Activated CD8-positive, alpha-beta T cell treated with anti-CD3 and anti-CD28 coated beads, Interleukin-2, amount 10 ng/mL, durations not matched to agents 7 days and 5 days (primary cell): ENCODE results near the gene ABLIM2. TPM values are rescaled to one million over a fixed set of nuclear protein-coding genes. Genes with fewer than 3 reads are reported as not detected.

Experiments used
- ATAC-seq: fragments of 150-1000 bp; cut with Tn5 transposase; one replicate; pipeline ENCODE4 v1.10.0; 2021; ENCODE audit warnings: moderate library complexity
- CTCF ChIA-PET: fragments of 350-600 bp; sonication (Branson Sonifier 250); formaldehyde crosslinking; loops from one replicate; lab custom pipeline; 2021; ENCODE audit warnings: antibody characterized with exemption; lab: Charles Lee
- POLR2A ChIA-PET: fragments of 350-600 bp; sonication (Branson Sonifier 250); formaldehyde crosslinking; loops from one replicate; lab custom pipeline; 2021; ENCODE audit warnings: antibody characterized with exemption; lab: Charles Lee
- DNase-seq: peaks from one replicate; pipeline ENCODE4 v3.0.0-alpha.2; 2020
- H3K27ac Mint-ChIP-seq: one replicate; pipeline ENCODE4 v1.8.0; 2021; ENCODE audit warnings: mild to moderate bottlenecking, mixed read lengths
- H3K27me3 Mint-ChIP-seq: one replicate; pipeline ENCODE4 v1.8.0; 2021; ENCODE audit warnings: low read depth, mixed read lengths
- H3K36me3 Mint-ChIP-seq: one replicate; pipeline ENCODE4 v1.8.0; 2021; ENCODE audit warnings: low read depth, mixed read lengths
- H3K4me1 Mint-ChIP-seq: one replicate; pipeline ENCODE4 v1.8.0; 2021; ENCODE audit warnings: low read depth, mixed read lengths
- H3K4me3 Mint-ChIP-seq: one replicate; pipeline ENCODE4 v1.8.0; 2021; ENCODE audit warnings: mild to moderate bottlenecking, mixed read lengths
- H3K9me3 Mint-ChIP-seq: one replicate; pipeline ENCODE4 v1.8.0; 2022; ENCODE audit warnings: mixed read lengths; ENCODE audit not compliant: insufficient read depth
- total RNA-seq, 2 experiments: library from RNA; stranded (reverse); gene quantifications; one replicate each; pipeline ENCODE4 v1.2.3, GENCODE V29; 2021

Gene ABLIM2
- total RNA-seq, 2 experiments from 2014 or later = 0.42 to 0.55 TPM

DNA sequence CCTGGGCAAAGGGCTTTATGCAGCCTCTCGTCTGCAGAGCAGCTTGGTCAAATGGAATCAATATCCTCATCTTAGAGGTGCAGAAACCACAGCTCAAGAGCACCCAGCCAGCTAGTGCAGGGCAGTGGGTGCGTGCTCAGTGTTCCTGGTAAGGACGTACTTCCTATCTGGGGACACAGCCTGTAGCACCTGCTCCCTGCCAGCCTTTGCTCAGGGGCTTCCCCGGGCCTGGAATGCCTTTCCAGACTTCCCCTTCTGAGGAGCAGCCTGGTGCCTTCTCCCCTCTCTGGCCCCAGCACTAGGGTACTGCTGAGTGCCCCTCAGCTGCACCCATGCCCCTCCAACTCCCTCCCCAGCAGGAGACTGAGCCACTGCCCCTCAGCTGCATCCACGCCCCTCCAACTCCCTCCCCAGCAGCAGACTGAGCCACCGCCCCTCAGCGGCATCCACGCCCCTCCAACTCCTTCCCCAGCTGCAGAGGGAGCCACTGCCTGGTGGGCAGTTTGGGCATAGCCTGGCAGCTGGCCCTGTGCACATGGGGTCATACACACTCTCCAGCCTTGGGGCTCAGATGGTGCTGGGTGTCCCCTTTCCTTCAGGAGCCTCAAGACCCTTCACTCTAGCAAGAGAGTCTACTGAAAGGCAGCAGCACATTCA lies 176.7 kb downstream of the ABLIM2 start:
- Mint-ChIP-seq H3K4me1 (peaks cover 10% of the 10 kb centered on the region), H3K27ac (no peak overlapping the region), H3K27me3 (peaks cover 2% of the 10 kb centered on the region), H3K36me3 (no peaks in the 10 kb centered on the region), H3K9me3 (no peaks in the 10 kb centered on the region), H3K4me3 (no peak overlapping the region)
- no peak for ATAC-seq
- DNase-seq = no peak
- POLR2A ChIA-PET = no interaction called here
- CTCF ChIA-PET = interaction anchor here (0.9 to 1.4 kb wide), 4 partner anchors 105 to 180 kb away, joined by 3 to 8 read pairs (median 3); no protein-coding TSS in a partner anchor

DNA sequence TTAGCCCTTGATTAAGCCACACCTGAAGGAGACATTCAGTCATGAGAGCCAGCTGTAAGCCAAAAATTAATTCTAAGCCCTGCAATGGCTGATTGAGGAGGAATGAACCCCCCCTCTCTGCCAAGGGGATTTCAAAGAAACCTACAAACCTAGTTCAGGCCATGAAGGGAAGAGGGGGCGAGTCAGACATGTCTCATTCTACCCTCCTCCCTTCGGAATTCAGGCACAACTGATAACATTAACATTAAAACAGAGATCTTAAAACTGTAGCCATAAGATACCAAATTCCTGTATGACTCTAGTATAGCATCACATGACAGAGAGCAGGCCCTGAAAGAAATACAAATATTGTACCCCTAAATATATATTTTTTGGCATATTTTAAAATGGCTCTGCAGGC lies 178.6 kb downstream of the ABLIM2 start:
- ChIA-PET CTCF (interaction anchor here (0.8 kb wide), 1 partner anchor 178 kb away, joined by 3 read pairs; no protein-coding TSS in a partner anchor), POLR2A (no interaction called here)
- DNase-seq = no peak
- ATAC-seq = no peak
- H3K4me3 Mint-ChIP-seq = no peak overlapping the region
- no peaks in the 10 kb centered on the region for H3K9me3 Mint-ChIP-seq
- no peaks in the 10 kb centered on the region for H3K4me1 Mint-ChIP-seq
- H3K27ac Mint-ChIP-seq = no peak overlapping the region
- H3K27me3 Mint-ChIP-seq = peaks cover 2% of the 10 kb centered on the region
- H3K36me3 Mint-ChIP-seq = no peaks in the 10 kb centered on the region

DNA sequence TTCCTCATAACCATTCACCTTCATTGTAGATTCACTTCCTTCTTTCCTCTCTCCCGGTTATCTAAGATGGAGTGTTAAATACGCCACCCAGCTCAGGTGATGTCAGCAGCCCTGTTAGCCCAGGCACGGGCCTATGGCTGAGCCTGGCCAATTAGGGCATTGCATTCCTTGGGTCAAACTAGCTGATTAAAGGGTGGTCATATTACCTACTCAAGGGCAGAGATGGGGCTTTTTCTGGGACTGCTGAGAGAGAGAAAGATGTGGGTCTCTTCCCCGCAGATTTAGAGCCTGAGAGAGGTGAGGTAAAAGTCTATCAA lies 179.0 kb downstream of the ABLIM2 start:
- Mint-ChIP-seq H3K27ac (no peak overlapping the region), H3K27me3 (peaks cover 2% of the 10 kb centered on the region), H3K36me3 (no peaks in the 10 kb centered on the region), H3K4me3 (no peak overlapping the region), H3K9me3 (no peaks in the 10 kb centered on the region), H3K4me1 (no peaks in the 10 kb centered on the region)
- CTCF ChIA-PET = interaction anchor here (0.8 kb wide), 1 partner anchor 177 kb away, joined by 3 read pairs; no protein-coding TSS in a partner anchor
- ATAC-seq (no peak), DNase-seq (no peak)
- POLR2A ChIA-PET = no interaction called here

DNA sequence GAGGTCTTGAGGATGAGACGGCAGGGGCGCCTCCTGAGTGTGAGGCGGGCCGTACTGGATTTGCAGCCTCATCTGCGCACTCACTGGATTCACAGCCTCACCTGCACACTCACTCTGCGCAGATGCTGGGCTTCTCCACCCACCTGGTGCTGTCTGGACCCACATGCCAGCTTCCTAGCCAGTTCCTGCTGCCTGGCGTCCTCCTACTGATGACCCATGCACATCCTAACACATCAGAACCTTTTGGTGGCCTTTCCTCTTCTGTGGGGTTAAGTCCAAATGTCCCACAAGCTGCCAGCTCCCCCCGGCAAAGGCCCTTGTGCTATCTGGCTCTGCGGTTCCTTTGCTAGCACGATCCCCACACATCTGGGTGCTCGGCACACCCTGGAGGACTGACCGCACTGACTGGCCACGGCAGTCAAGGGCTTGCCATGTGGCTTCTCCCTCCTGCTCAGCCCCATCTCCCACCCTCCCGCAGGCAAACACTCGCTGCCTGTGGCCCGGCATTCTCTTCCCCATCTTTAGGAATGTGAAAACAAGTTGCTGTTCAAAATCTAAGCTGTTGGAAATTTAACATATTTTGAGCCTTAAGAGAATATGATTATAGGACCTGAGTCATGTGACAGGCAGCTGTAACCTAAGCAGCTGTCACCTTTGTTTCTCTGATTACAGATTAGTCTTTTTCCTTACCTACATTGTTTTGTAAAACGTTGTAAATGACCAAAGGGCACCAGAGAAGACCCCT lies 179.5 kb downstream of the ABLIM2 start:
- H3K27ac Mint-ChIP-seq = no peak overlapping the region
- H3K4me3 Mint-ChIP-seq = no peak overlapping the region
- POLR2A ChIA-PET = no interaction called here
- ATAC-seq (no peak), DNase-seq (no peak)
- peaks cover 2% of the 10 kb centered on the region for H3K27me3 Mint-ChIP-seq
- no peaks in the 10 kb centered on the region for H3K9me3 Mint-ChIP-seq
- no peaks in the 10 kb centered on the region for H3K36me3 Mint-ChIP-seq
- CTCF ChIA-PET = interaction anchor here (0.8 to 1.0 kb wide), 2 partner anchors 177 kb away, joined by 3 to 4 read pairs; no protein-coding TSS in a partner anchor
- no peaks in the 10 kb centered on the region for H3K4me1 Mint-ChIP-seq

DNA sequence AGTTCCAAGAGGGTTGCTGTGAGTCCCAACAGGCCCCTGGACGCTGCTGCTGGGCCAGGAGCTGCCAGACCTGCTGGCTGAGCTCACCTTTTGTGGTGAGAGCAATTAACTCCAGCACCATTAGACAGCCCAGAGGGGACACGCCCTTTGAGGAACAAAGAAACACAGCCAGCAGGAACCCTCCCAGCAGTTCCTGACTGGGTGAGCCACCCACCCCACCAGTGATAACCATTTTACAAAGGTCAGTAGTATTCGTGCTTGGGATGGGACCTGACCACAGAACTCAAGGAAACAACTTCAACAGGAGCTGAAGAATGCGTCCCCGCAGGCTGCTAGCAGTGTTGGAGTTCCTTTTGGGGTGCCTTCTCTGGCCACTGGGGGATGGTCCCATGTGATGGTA lies 180.1 kb downstream of the ABLIM2 start:
- no peaks in the 10 kb centered on the region for H3K9me3 Mint-ChIP-seq
- peaks cover 2% of the 10 kb centered on the region for H3K27me3 Mint-ChIP-seq
- H3K36me3 Mint-ChIP-seq = no peaks in the 10 kb centered on the region
- ATAC-seq (no peak), DNase-seq (no peak)
- H3K4me3 Mint-ChIP-seq = no peak overlapping the region
- H3K4me1 Mint-ChIP-seq = no peaks in the 10 kb centered on the region
- CTCF ChIA-PET = interaction anchor here (1.0 to 1.3 kb wide), 3 partner anchors 8 to 176 kb away, joined by 3 to 4 read pairs (median 4); no protein-coding TSS in a partner anchor
- H3K27ac Mint-ChIP-seq = no peak overlapping the region
- POLR2A ChIA-PET = no interaction called here

DNA sequence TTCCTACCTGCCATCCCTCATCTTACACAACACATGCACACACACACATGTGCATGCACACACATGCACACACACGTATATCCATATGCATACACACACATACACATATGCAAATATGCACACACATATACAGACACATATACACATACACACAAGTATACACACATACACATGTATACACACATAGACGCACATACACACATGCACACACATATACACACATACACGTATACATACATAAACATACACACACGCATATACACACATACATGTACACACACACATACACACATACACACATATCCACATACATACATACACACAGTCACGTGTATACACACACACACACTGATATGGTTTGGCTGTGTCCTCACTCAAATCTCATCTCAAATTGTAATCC lies 182.0 kb downstream of the ABLIM2 start:
- H3K9me3 Mint-ChIP-seq = no peaks in the 10 kb centered on the region
- no peak overlapping the region for H3K27ac Mint-ChIP-seq
- no peak for DNase-seq
- POLR2A ChIA-PET = no interaction called here
- H3K4me1 Mint-ChIP-seq = peaks cover 9% of the 10 kb centered on the region
- ATAC-seq = no peak
- CTCF ChIA-PET = no interaction called here
- no peaks in the 10 kb centered on the region for H3K27me3 Mint-ChIP-seq
- no peak overlapping the region for H3K4me3 Mint-ChIP-seq
- peaks cover 4% of the 10 kb centered on the region for H3K36me3 Mint-ChIP-seq

DNA sequence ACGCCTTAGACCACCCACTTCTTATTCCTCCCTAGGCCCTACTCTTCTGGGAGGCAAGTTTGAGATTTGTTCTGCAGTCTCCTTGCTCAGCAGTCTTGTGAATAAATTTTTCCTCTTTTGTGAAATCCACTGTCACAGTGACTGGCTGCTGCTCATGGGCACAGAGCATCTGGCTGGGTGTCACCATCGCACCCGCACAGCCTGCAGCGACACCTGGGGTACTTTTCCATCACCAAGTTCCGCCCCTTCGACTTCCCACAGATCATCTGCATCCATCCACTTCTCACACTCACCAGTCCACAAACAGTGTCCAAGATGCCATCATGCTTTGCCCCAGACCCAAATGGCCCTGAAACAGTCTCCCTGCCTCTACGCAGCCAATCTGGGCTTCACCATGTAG lies 182.6 kb downstream of the ABLIM2 start:
- no peak overlapping the region for H3K27ac Mint-ChIP-seq
- ChIA-PET CTCF (interaction anchor here (1.3 kb wide), 1 partner anchor 10 kb away, joined by 4 read pairs; no protein-coding TSS in a partner anchor), POLR2A (no interaction called here)
- no peak for DNase-seq
- no peaks in the 10 kb centered on the region for H3K27me3 Mint-ChIP-seq
- H3K36me3 Mint-ChIP-seq = peaks cover 4% of the 10 kb centered on the region
- H3K9me3 Mint-ChIP-seq = no peaks in the 10 kb centered on the region
- H3K4me3 Mint-ChIP-seq = no peak overlapping the region
- peaks cover 16% of the 10 kb centered on the region for H3K4me1 Mint-ChIP-seq
- ATAC-seq = no peak

DNA sequence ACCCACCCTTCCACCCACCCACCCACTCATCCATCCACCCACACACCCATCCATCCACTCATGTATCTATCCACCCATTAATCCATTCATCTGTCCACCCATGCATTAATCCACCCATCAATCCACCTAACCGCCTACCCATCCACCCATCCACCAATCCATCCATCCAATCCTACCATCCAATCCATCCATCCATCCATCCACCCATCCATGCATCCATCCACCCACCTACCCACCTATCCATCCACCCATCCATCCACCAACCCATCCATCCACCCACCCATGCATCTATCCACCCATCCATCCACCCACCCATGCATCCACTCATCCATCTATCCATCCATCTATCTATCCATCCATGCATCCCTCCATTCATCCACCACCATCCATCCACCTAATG lies 184.2 kb downstream of the ABLIM2 start:
- Mint-ChIP-seq H3K9me3 (no peaks in the 10 kb centered on the region), H3K4me3 (no peak overlapping the region), H3K36me3 (peaks cover 6% of the 10 kb centered on the region), H3K27me3 (no peaks in the 10 kb centered on the region), H3K4me1 (peaks cover 32% of the 10 kb centered on the region), H3K27ac (no peak overlapping the region)
- ATAC-seq = no peak
- ChIA-PET POLR2A (no interaction called here), CTCF (no interaction called here)
- no peak for DNase-seq

DNA sequence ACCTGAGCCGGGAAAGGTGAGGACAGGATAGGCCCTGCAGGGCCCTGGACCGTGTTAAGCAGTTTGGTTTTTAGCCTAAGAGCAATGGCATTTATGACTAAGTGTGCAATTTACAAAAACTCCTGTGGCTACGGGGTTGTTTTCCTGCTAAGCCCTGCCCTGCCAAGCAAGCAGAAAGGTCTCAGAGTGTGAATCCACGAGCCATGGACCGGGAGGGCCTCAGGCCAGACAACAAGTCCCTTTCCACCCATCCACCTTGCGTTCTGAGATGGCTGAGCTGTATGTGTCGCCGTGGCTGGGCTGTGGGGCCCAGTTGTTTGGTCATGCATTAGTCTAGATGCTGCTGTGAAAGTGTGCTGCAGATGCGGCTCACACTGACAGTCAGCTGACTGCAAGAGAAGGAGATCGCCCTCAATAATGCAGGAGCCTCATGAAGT lies 185.1 kb downstream of the ABLIM2 start:
- no peak for ATAC-seq
- POLR2A ChIA-PET = no interaction called here
- Mint-ChIP-seq H3K36me3 (peaks cover 6% of the 10 kb centered on the region), H3K27me3 (no peaks in the 10 kb centered on the region), H3K4me3 (no peak overlapping the region), H3K9me3 (no peaks in the 10 kb centered on the region), H3K27ac (no peak overlapping the region), H3K4me1 (peaks cover 37% of the 10 kb centered on the region)
- CTCF ChIA-PET = no interaction called here
- no peak for DNase-seq

DNA sequence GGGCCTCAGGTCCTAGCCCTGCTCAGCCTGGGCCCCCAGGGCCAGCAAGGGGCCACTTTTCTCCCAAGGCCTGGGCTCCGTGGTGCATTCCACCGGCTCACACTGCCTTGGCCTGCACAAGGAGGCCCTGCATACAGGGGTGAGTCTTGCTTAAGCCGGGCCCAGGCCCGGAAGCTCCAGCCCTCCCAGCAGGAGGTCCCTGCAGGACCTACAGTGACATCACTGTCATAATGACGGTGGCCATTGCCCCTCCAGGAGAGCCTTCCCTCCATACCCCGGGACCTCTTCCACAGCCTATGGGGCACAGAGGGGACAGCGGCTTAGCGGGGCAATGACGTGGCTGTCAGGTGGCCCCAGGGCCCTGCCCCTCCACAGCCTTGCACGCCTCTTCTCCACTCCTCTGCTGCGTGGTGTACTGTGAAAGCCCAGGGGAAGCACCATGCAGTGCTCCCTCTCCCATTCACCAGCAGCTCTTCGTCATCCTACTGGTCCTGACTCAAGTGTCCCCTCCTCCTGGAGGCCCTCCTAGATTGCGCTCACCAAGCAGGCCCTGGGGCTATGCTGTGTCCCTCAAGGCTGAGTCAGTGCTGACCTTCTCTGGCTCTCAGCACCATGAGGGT lies 186.6 kb downstream of the ABLIM2 start:
- no peak for DNase-seq
- Mint-ChIP-seq H3K36me3 (peaks cover 7% of the 10 kb centered on the region), H3K27me3 (no peaks in the 10 kb centered on the region), H3K4me1 (peaks cover 52% of the 10 kb centered on the region), H3K9me3 (no peaks in the 10 kb centered on the region), H3K27ac (peak overlapping the region; percentile 94), H3K4me3 (peak overlapping the region; percentile 33)
- ChIA-PET POLR2A (no interaction called here), CTCF (no interaction called here)
- no peak for ATAC-seq

DNA sequence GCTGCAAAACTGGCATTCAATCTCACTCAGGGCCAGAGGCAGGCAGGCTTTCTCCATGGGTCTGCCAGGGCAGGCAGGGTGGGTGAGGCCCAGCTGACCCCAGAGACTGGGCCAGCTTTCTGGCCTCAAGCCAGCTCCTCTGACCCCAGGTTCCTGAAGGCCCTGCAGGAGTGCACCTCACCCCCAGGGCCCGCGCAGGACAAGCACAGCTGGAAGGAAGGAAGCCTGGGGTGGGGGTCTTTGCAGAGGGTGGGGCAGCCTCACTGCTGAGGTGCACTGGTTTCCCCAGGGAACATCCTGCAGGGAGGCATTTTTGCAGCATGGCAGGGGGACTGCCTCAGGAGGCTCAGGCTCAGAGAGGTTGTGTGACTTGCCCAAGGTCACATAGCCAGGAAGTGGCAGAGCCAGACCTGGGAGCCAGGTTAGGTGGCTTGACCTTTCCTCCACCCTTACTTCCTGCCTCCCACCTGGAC lies 187.4 kb downstream of the ABLIM2 start:
- no peak for DNase-seq
- no peaks in the 10 kb centered on the region for H3K9me3 Mint-ChIP-seq
- H3K4me1 Mint-ChIP-seq = peaks cover 52% of the 10 kb centered on the region
- ChIA-PET POLR2A (interaction anchor here (0.6 to 1.3 kb wide), 3 partner anchors 16 to 152 kb away, joined by 3 to 4 read pairs (median 4); no protein-coding TSS in a partner anchor), CTCF (no interaction called here)
- no peak for ATAC-seq
- peak overlapping the region; percentile 80 for H3K4me3 Mint-ChIP-seq
- peaks cover 7% of the 10 kb centered on the region for H3K36me3 Mint-ChIP-seq
- no peaks in the 10 kb centered on the region for H3K27me3 Mint-ChIP-seq
- H3K27ac Mint-ChIP-seq = peak overlapping the region; percentile 94
